H9 (cell line): Measurements from ENCODE around the gene NRCAM. TPM values are rescaled to one million over a fixed set of nuclear protein-coding genes. Genes with fewer than 3 reads are reported as not detected.

Experiments used
- DNase-seq: peaks from one replicate; pipeline ENCODE4 v3.0.0-alpha.2; 2017
- H2AFZ ChIP-seq: one replicate; pipeline ENCODE4 v1.6.1; 2013; ENCODE audit warnings: mild to moderate bottlenecking, low read length, control low read depth, moderate library complexity
- H2AK5ac ChIP-seq: 2 replicates; pipeline ENCODE4 v1.6.1; 2013; ENCODE audit warnings: low read length, control low read depth, mixed read lengths; ENCODE audit not compliant: insufficient read length
- H2BK120ac ChIP-seq: one replicate; pipeline ENCODE4 v1.6.1; 2013; ENCODE audit warnings: low read depth, mild to moderate bottlenecking, low read length, control low read depth, inconsistent platforms; ENCODE audit not compliant: poor library complexity, severe bottlenecking
- H2BK12ac ChIP-seq: 2 replicates; pipeline ENCODE4 v1.6.1; 2013; ENCODE audit warnings: low read length, control low read depth, mixed read lengths, low read depth; ENCODE audit not compliant: insufficient read length
- H2BK15ac ChIP-seq: 2 replicates; pipeline ENCODE4 v1.6.1; 2013; ENCODE audit warnings: low read depth, low read length, control low read depth
- H2BK20ac ChIP-seq: one replicate; pipeline ENCODE4 v1.6.1; 2013; ENCODE audit warnings: low read depth, mild to moderate bottlenecking, low read length, control low read depth, inconsistent platforms; ENCODE audit not compliant: poor library complexity, severe bottlenecking
- H2BK5ac ChIP-seq: 2 replicates; pipeline ENCODE4 v1.6.1; 2013; ENCODE audit warnings: low read length, control low read depth, mixed read lengths; ENCODE audit not compliant: insufficient read length
- H3K14ac ChIP-seq: 2 replicates; pipeline ENCODE4 v1.6.1; 2013; ENCODE audit warnings: low read length, control low read depth; ENCODE audit not compliant: insufficient read depth
- H3K18ac ChIP-seq: 2 replicates; pipeline ENCODE4 v1.6.1; 2013; ENCODE audit warnings: low read depth, mild to moderate bottlenecking, mixed read lengths, low read length, control low read depth; ENCODE audit not compliant: insufficient read length
- H3K23ac ChIP-seq: 2 replicates; pipeline ENCODE4 v1.6.1; 2013; ENCODE audit warnings: low read length, control low read depth, mixed read lengths, low read depth; ENCODE audit not compliant: insufficient read length
- H3K23me2 ChIP-seq: 2 replicates; pipeline ENCODE4 v1.6.1; 2013; ENCODE audit warnings: low read depth, mild to moderate bottlenecking, mixed read lengths, low read length, control low read depth; ENCODE audit not compliant: insufficient read length, poor library complexity, severe bottlenecking
- H3K27ac ChIP-seq: 2 replicates; pipeline ENCODE4 v1.5.1; 2013; ENCODE audit warnings: low read length, control low read depth, mixed read lengths, low read depth; ENCODE audit not compliant: insufficient read length
- H3K27me3 ChIP-seq: 2 replicates; pipeline ENCODE4 v1.6.1; 2013; ENCODE audit warnings: low read length, control low read depth, inconsistent platforms; ENCODE audit not compliant: insufficient read depth
- H3K4ac ChIP-seq: 2 replicates; pipeline ENCODE4 v1.6.1; 2013; ENCODE audit warnings: low read depth, mild to moderate bottlenecking, control low read depth, inconsistent platforms, low read length, moderate library complexity
- H3K4me1 ChIP-seq: 2 replicates; pipeline ENCODE4 v1.6.1; 2013; ENCODE audit warnings: low read length, control low read depth, inconsistent platforms; ENCODE audit not compliant: insufficient read depth
- H3K4me2 ChIP-seq: 2 replicates; pipeline ENCODE4 v1.6.1; 2013; ENCODE audit warnings: low read length, control low read depth, mixed read lengths; ENCODE audit not compliant: insufficient read length, insufficient read depth
- H3K56ac ChIP-seq: 2 replicates; pipeline ENCODE4 v1.6.1; 2013; ENCODE audit warnings: low read depth, mild to moderate bottlenecking, mixed read lengths, low read length, control low read depth; ENCODE audit not compliant: insufficient read length
- H3K79me1 ChIP-seq: 2 replicates; pipeline ENCODE4 v1.6.1; 2013; ENCODE audit warnings: low read depth, mild to moderate bottlenecking, moderate library complexity, low read length, control low read depth, inconsistent platforms; ENCODE audit not compliant: insufficient read depth, poor library complexity, severe bottlenecking
- H3K79me2 ChIP-seq: 2 replicates; pipeline ENCODE4 v1.6.1; 2013; ENCODE audit warnings: low read length, control low read depth, inconsistent platforms; ENCODE audit not compliant: insufficient read depth
- H3K9ac ChIP-seq: 2 replicates; pipeline ENCODE4 v1.6.1; 2013; ENCODE audit warnings: low read length, control low read depth, mixed read lengths; ENCODE audit not compliant: insufficient read length; ENCODE audit errors: extremely low read depth
- H3K9me3 ChIP-seq: one replicate; pipeline ENCODE4 v1.6.1; 2013; ENCODE audit warnings: low read depth, low read length, inconsistent platforms; ENCODE audit not compliant: control insufficient read depth
- H3T11ph ChIP-seq: one replicate; pipeline ENCODE4 v1.6.1; 2013; ENCODE audit warnings: mild to moderate bottlenecking, low read length, control low read depth, inconsistent platforms
- H4K20me1 ChIP-seq: one replicate; pipeline ENCODE4 v1.6.1; 2013; ENCODE audit not compliant: control insufficient read depth, insufficient read length, insufficient read depth
- H4K5ac ChIP-seq: 2 replicates; pipeline ENCODE4 v1.6.1; 2013; ENCODE audit warnings: low read depth, mild to moderate bottlenecking, mixed read lengths, low read length, control low read depth; ENCODE audit not compliant: insufficient read length
- H4K8ac ChIP-seq: replicated peaks from 2 replicates; pipeline ENCODE4 v1.6.1; 2013; ENCODE audit warnings: low read length, control low read depth, mixed read lengths, low read depth; ENCODE audit not compliant: insufficient read length
- H4K91ac ChIP-seq: 2 replicates; pipeline ENCODE4 v1.6.1; 2013; ENCODE audit warnings: low read depth, mild to moderate bottlenecking, moderate library complexity, mixed read lengths, low read length, control low read depth; ENCODE audit not compliant: insufficient read length
- H3K27ac Mint-ChIP-seq, 3 experiments: 2 replicates in 2 of 3; 3 replicates in 1 of 3; pipeline ENCODE4 v1.8.0; 2020 to 2021; ENCODE audit warnings: mixed read lengths in 3 of 3, mild to moderate bottlenecking in 1 of 3, moderate library complexity in 1 of 3
- H3K27me3 Mint-ChIP-seq: 2 replicates; pipeline ENCODE4 v1.8.0; 2021; ENCODE audit warnings: low read depth, mild to moderate bottlenecking, moderate library complexity, mixed read lengths
- H3K36me3 Mint-ChIP-seq, 3 experiments: 2 replicates in 2 of 3; 3 replicates in 1 of 3; pipeline ENCODE4 v1.8.0; 2020 to 2021; ENCODE audit warnings: low read depth in 3 of 3, mixed read lengths in 3 of 3; ENCODE audit not compliant: insufficient read depth in 1 of 3
- H3K4me1 Mint-ChIP-seq, 2 experiments: 2 replicates each; pipeline ENCODE4 v1.8.0; 2020; ENCODE audit warnings: mixed read lengths in 2 of 2
- H3K4me3 Mint-ChIP-seq, 2 experiments: 2 replicates in 1 of 2; 3 replicates in 1 of 2; pipeline ENCODE4 v1.8.0; 2020 to 2021; ENCODE audit warnings: mild to moderate bottlenecking in 2 of 2, mixed read lengths in 2 of 2, moderate library complexity in 1 of 2
- H3K9me3 Mint-ChIP-seq, 2 experiments: 2 replicates in 1 of 2; 3 replicates in 1 of 2; pipeline ENCODE4 v1.8.0; 2020; ENCODE audit warnings: mild to moderate bottlenecking in 2 of 2, mixed read lengths in 2 of 2, moderate library complexity in 1 of 2
- WGBS: extraction: QIAGEN DNeasy Blood & Tissue Kit; methylation state at CpG from one replicate; pipeline ENCODE4 v1.1.7; 2013; ENCODE audit warnings: missing lambda C conversion rate, low lambda C conversion rate, mixed read lengths; ENCODE audit not compliant: insufficient read length; ENCODE audit errors: extremely low coverage; 5-methylcytosine and 5-hydroxymethylcytosine counted together
- total RNA-seq: library from RNA; stranded (reverse); gene quantifications from 2 replicates; pipeline ENCODE4 v1.2.1, GENCODE V29; 2021
- TF ChIP-seq, protein P1 (sequence below): fragments of 200-600 bp; sonication (generic); conservative IDR thresholded peaks from 3 replicates; pipeline ENCODE4 v1.8.0; 2021; ENCODE audit warnings: antibody characterized with exemption, mild to moderate bottlenecking

The NRCAM gene
- total RNA-seq, 1 experiment from 2014 or later, result 2.3 TPM

GRCh38 chr7:108142180-108142579, 314.1 kb downstream of the NRCAM start:
- peaks cover 3 to 4% of the 10 kb centered on the region in 2 experiments; a peak in 2 of 5 replicates for H3K9me3 Mint-ChIP-seq
- H3T11ph ChIP-seq, result no peak overlapping the region
- no peak overlapping the region for H3K27ac ChIP-seq
- H3K79me2 ChIP-seq, result no peaks in the 10 kb centered on the region
- H4K5ac ChIP-seq, result no peak overlapping the region
- H3K9ac ChIP-seq, result no peak overlapping the region
- H2AFZ ChIP-seq, result no peak overlapping the region
- DNase-seq, result no peak
- no peak overlapping the region for H2BK120ac ChIP-seq
- H3K4me3 Mint-ChIP-seq, result no peak overlapping the region
- H2BK20ac ChIP-seq, result no peak overlapping the region
- no peak overlapping the region for H2BK5ac ChIP-seq
- no peaks in the 10 kb centered on the region for H3K36me3 Mint-ChIP-seq
- H4K91ac ChIP-seq, result no peak overlapping the region
- no peaks in the 10 kb centered on the region for H3K27me3 ChIP-seq
- no CpG with 5 or more reads among the region's 4 CpGs for WGBS
- no peaks in the 10 kb centered on the region for H3K79me1 ChIP-seq
- no peak overlapping the region for H3K18ac ChIP-seq
- no peak overlapping the region for H3K4ac ChIP-seq
- no peak overlapping the region for H3K27ac Mint-ChIP-seq
- H3K9me3 ChIP-seq, result no peaks in the 10 kb centered on the region
- H3K4me2 ChIP-seq, result no peak overlapping the region
- no peaks in the 10 kb centered on the region for H3K4me1 ChIP-seq
- H3K56ac ChIP-seq, result no peak overlapping the region
- no peak overlapping the region for H4K8ac ChIP-seq
- H2BK15ac ChIP-seq, result no peak overlapping the region
- peaks cover 5% of the 10 kb centered on the region in 2 experiments; a peak in 3 of 4 replicates for H3K4me1 Mint-ChIP-seq
- H2BK12ac ChIP-seq, result no peak overlapping the region
- H3K23ac ChIP-seq, result no peak overlapping the region
- H4K20me1 ChIP-seq, result no peaks in the 10 kb centered on the region
- H2AK5ac ChIP-seq, result no peak overlapping the region
- no peak overlapping the region for H3K14ac ChIP-seq
- H3K27me3 Mint-ChIP-seq, result 0 out of 2 replicates have a peak, but pooled peaks cover 3% of the 10 kb centered on the region
- H3K23me2 ChIP-seq, result peaks cover 3% of the 10 kb centered on the region
- TF ChIP-seq, protein P1, sequence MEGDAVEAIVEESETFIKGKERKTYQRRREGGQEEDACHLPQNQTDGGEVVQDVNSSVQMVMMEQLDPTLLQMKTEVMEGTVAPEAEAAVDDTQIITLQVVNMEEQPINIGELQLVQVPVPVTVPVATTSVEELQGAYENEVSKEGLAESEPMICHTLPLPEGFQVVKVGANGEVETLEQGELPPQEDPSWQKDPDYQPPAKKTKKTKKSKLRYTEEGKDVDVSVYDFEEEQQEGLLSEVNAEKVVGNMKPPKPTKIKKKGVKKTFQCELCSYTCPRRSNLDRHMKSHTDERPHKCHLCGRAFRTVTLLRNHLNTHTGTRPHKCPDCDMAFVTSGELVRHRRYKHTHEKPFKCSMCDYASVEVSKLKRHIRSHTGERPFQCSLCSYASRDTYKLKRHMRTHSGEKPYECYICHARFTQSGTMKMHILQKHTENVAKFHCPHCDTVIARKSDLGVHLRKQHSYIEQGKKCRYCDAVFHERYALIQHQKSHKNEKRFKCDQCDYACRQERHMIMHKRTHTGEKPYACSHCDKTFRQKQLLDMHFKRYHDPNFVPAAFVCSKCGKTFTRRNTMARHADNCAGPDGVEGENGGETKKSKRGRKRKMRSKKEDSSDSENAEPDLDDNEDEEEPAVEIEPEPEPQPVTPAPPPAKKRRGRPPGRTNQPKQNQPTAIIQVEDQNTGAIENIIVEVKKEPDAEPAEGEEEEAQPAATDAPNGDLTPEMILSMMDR, result no peak
